Raji (cell line): Measurements from ENCODE around the gene KRTAP12-3.

Source experiments
- POLR2A ChIP-seq: IDR thresholded peaks from 2 replicates; pipeline ENCODE4 v1.6.1; 2011; ENCODE audit warnings: low read depth, low read length, control low read depth; ENCODE audit not compliant: insufficient read depth

KRTAP12-3 gene

DNA sequence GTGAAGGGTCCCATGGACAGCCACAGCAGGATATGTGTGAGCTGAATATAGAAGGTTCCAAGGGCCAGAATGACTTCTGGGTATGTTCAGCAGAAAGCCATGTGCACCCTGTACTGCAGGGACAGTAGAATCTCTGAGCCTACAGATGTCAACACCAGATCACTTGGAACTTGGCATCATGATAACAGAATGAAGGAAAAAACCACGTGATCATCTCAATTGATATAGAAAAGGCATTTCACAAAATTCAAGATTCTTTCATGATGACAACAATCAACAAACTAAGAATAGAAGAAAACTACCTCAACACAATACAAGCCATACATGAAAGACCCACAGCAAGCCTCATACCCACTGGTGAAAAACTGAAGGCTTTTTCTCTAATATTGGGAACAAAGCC is 9.9 kb downstream of the KRTAP12-3 start:
- TF ChIP-seq POLR2A = no peak

DNA sequence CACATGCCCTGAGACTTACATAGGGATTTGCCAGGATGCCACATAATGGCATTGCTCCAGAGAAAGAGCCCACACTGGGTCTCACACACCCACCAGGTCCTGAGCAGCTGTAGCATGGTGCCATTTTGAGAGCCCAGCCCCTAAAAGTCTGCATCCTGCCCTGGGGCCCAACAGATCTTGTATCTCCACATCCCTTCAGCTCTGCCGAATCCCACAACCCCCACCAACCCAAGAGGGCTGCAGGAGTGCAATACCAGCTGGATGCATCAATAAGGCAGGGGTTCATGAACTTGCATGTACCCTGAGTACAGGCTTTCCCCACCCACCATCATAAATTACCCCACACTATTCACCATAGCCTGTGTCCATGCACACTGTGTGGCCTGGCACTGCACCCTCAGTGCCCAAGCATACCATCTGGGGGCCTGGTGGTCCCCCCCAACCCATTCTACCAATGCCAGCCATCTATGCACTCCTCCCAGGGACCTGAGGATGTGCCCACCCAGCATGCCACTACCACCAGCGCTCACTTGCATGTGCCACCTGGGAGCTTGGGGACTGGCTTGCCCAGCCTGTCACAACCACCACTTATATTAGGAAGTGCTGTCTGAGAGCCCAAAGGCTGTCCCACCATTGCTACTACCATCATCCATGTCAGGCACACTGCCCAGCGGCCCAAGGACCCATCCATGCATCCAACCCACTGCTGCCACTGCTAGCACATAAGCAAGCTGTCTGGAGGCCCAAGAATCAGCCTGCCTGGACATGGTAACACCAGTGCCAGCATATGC is 13.1 kb downstream of the KRTAP12-3 start:
- TF ChIP-seq POLR2A = no peak

DNA sequence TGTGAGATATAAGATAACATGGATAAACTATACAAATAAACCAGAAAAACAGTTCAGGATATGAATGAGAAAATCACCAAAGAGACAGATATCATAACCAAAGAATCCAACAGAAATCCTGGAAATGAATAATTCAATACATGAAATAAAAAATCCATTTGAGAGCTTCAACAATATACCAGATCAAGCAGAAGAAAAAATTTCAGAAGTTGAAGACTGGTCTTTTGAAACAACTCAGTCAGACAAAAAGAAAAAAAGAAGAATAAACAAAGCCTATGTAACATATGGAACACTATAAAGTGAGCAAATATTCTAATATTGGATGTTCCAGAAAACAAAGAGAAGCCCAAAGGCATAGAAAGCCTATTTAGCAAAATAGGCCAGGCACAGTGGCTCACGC is 14.2 kb downstream of the KRTAP12-3 start:
- no peak for TF ChIP-seq POLR2A

DNA sequence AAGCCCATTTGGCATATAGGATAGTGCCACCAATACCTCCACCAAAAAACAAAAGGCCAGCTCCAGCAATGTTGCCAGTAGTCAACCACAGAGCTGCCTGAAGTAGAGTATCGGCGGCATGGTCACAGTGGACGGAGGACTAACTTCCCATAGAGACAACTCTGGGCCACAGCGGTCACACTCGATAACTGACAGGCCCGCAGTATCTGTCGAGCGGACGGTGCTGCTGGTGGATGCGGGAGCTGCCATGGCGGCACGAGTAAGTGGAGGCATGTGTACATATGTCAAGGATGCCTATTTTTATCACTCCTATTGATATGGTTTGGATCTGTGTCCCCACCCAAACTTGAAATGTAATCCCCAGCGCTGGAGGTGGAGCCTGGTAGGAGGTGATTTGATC is 20.1 kb downstream of the KRTAP12-3 start:
- TF ChIP-seq POLR2A = no peak

DNA sequence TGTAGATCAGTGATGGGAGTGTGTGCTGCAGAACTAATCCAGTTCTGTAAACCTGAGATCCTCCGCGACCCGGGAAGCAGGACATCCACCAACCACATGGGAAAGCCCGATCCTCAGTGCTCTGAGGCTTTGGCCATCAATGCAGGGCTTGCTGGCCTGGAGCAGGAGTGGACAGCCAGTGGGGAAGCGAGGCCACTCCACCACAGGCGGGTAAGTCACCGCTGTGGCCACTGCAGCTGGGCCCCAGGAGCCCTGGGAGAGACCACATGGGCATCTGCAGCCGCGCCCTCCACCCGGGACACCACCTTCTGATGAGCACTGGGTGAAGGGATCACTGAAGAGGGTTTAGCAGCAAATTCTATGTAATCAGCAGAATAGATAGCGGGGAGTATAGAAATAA is 23.4 kb downstream of the KRTAP12-3 start:
- no peak for TF ChIP-seq POLR2A

DNA sequence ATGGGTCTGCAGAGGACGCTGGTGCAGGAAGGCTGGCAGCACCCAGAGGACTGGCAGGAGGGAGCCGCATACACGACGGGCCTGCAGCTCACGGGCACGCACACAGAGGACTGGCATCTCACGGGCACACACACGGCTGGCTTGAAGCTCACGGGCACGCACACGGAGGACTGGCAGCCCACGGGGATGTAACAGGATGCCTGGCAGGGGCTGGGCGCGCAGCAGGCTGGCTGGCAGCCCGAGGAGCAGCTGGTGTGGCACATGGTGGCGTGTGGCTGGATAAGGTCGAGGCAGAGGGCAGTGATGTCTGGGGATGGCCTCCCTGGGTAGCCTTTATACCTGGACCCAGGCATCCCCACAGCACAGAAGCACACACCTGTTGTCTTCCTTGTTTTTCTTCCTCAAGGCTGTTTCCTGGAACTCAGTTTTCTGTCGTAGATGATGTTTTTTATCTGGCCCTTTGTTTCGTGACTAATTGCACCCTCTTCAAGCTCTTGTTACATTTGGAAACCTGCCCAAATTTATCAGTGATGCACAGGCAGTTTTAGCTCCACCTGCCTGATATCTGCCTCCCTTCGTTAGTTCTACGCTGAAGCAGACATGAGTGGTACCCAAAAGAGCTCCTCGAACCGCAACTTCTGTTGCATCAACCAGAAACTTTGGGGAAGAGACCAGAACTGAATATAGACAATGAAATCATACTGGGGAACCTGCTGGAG is 24.3 kb downstream of the KRTAP12-3 start, which contains the start of gene KRTAP12-1:
KRTAP12-1 (minus strand) TSS at position 303 of the 719 bp plus-strand sequence; CDS start at position 263, 40 bp downstream.
- TF ChIP-seq POLR2A = no peak

DNA sequence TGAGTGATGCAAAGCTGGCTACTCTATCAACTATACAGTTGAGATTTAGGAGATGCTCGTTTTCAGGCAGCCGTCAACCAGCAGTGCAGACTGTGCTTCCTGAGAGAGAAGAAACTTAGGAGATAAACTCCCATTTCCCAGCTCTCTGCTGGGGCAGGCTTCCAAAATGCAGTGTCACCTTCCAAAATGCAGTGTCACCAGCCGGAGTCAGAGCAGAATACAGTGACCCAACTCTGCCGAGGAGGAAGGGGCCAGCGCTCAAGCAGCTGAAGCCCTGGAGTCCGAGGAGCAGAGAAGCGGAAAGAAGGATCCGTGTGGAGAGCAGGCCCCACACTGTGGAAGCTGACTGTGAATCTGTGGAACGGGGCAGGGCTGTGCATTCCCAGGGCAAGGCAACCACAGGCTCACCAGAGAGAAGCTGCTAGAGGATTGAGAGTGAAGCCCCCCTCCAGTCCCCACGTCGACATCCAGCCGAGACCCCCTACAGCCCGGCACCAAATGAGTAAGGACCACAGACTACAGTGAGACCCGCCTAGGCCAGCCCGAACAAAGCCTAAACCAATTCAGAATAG is 24.9 kb downstream of the KRTAP12-3 start:
- no peak for TF ChIP-seq POLR2A

DNA sequence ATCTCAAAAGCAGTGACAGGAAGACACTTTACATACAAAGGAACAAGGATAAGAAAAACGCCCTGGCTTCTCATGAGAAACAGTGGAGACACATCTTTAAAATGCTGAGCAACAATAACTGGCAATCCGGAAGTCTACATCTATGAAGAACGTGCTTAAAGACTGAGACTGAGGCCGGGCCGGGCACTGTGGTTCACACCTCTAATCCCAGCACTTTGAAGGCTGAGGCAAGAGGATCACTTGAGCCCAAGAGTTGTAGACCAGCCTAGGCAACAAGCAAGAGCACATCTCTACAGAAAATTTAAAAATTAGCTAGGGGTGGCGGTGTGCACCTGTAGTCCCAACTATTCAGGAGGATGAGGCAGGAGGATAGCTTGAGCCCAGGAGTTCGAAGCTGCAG is 26.3 kb downstream of the KRTAP12-3 start:
- no peak for TF ChIP-seq POLR2A

DNA sequence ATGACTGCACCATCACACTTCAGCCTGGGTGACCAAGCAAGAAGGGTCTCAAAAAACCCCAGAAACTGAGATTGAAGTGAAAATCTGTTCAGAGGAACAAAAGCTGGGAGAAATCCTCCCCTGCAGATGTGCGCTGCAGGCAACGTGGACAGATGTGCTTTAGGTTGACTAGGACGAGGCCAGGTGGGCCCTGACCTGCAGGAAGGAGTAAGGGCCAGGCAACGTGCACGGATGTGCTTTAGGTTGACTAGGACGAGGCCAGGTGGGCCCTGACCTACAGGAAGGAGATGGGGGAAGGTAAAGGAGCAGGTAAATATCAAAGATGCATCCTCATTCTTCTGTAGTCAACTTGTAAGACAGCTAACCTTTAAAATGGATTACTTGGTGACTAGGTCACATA is 26.8 kb downstream of the KRTAP12-3 start:
- TF ChIP-seq POLR2A = no peak

DNA sequence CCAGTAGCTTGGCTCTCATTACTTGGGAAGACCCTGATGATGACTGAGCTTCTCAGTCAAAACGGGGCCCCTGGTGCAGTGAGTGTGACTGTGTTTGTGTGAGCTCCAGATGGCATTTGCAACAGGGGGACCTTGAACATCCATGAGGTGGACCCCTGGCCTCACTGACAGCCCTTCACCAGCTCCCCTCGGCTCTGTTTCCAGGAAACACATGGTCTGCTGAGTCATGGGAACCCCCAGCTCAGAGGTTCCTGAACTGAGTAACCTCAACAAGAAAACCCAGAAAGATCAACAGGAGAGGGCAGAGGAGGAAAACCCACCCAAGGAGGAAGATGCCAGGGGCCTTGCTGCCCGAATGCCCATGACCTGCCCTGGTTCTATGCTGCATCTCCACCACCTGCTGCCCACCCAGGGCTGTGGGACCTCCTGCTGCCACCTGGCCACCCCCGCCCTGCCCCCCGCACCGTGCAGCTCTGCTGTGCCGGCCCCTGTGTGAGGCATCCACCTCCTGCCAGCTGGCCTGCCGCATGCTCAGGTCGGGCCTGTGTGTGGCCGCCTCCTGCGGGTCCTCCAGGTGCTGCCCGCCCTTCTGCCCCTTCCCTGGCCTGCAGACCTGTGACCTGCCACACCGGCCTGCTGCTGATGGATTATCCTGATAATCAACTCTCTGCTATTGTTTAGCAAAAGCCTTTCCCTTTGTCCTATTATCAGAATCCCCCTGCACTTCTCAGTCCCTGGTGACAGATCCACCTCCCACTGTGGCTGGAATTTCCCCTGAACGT is 28.5 kb downstream of the KRTAP12-3 start:
- no peak for TF ChIP-seq POLR2A

DNA sequence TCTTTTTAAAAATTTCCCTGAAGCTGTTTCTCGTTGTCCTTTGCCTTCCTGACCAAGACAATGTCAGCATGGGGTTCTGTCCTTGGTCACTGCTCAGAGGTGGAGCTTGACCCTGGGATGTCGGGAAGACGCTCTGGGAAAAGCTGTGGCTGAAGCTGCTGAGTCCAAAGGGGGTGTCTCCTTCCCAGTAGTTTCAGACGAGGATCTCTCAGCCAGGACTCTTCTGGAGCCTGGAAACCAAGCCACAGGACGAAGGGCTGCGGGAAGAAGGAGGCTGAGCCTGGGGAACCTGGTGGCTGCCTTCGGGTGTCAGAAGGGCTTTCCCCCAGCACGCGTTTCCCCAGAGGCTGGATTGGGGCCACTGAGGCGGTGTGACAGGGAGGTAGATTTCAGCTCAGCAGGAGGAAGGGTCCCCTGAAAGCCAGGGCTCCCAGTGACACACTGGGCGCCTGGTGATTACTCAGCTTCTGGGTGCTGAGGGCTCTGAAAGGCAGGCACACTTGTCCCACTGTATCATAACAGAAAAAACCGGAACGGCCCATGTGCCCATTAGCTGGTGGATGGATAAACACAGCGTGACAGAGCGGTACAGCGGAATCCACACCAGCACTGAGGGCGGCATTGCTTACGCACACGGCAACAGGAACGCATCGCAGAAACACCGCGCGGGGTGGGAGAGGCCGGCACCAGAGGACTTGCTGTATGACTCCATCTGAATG is 29.3 kb downstream of the KRTAP12-3 start:
- TF ChIP-seq POLR2A = no peak

DNA sequence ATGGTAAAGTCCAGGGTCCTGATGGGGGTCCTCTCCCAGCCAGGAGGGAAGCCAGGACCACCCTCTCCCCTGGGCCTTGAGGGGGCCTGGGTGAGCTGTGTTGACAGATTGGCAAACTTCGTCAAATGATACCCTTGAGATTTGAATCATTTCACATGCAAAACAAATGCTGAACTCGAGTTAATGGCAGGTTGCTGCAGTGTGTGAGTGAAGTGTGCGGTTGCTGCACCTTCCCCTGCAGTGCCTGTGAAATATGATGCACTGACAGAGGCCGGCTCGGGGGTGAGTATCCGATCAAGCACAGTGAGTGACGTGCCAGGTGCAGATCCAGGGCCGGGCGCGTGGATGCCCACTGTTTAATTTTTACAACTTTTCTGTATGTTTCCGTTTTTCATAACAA is 29.9 kb downstream of the KRTAP12-3 start:
- no peak for TF ChIP-seq POLR2A

DNA sequence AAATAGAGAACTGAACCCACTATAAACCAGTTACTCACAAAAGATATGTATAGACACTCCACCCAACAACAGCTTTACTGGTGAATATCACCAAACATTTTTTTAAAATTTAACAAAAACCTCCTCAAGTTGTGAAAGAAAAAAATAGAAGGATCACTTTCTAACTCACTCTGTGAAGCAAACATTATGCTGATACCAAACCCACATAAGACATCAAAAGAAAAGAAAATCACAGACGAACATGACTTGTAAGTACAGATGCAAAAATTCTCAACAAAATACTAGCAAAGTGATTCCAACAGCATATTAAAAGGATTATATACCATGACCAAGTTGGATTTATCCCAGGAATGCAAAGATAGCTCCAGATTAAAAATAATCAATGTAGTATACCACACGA is 34.0 kb downstream of the KRTAP12-3 start:
- TF ChIP-seq POLR2A = no peak

DNA sequence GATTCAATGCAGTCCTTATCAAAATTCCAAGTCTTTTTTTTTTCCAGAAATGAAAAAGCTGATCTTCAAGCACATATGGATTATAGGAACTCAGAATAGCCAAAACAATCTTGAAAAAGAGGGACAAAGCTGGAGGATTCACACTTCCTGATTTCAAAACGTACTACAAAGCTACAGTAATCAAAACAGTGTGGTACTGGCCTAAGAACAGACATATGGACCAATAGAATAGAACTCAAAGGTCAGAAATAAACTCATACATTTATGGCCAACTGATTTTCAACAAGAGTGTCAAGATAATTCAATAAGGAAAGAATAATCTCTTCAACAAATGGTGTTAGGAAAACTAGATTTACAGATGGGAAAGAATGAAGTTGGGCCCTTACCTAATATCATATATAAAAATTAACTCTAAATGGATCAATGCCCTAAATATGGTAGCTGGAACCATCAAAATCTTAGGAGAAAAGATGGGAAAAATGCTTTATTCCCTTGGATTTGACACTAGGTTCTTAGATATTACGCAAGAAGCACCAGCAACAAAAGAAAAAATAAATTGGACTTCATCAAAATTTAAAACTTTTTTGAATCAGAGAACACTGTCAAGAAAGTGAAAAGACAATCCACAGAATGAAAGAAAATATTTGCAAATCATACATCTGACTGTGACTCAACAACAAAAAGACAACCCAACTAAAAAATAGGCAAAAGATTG is 35.2 kb downstream of the KRTAP12-3 start:
- no peak for TF ChIP-seq POLR2A
